Endothelial cell (in vitro differentiated cells): Measurements from ENCODE around the gene AGPAT1. TPM values are rescaled to one million over a fixed set of nuclear protein-coding genes. Genes with fewer than 3 reads are reported as not detected.
A peak's percentile ranks its signal among the peaks of the same experiment; 100 is the strongest.

ENCODE experiments used
- DNase-seq: peaks from one replicate; pipeline ENCODE4 v3.0.0; 2021; ENCODE audit warnings: low spot score
- H3K27ac Mint-ChIP-seq: one replicate; pipeline ENCODE4 v1.8.0; 2021; ENCODE audit warnings: mixed read lengths, inconsistent platforms; ENCODE audit not compliant: unreplicated experiment
- H3K27me3 Mint-ChIP-seq: one replicate; pipeline ENCODE4 v1.8.0; 2021; ENCODE audit warnings: mild to moderate bottlenecking, moderate library complexity, mixed read lengths, inconsistent platforms; ENCODE audit not compliant: unreplicated experiment
- H3K36me3 Mint-ChIP-seq: one replicate; pipeline ENCODE4 v1.8.0; 2021; ENCODE audit warnings: mild to moderate bottlenecking, low read depth, mixed read lengths, inconsistent platforms; ENCODE audit not compliant: unreplicated experiment
- H3K4me1 Mint-ChIP-seq: one replicate; pipeline ENCODE4 v1.8.0; 2021; ENCODE audit warnings: mild to moderate bottlenecking, mixed read lengths, inconsistent platforms; ENCODE audit not compliant: unreplicated experiment
- H3K4me3 Mint-ChIP-seq: one replicate; pipeline ENCODE4 v1.8.0; 2021; ENCODE audit warnings: mild to moderate bottlenecking, mixed read lengths, inconsistent platforms; ENCODE audit not compliant: unreplicated experiment
- H3K9me3 Mint-ChIP-seq: one replicate; pipeline ENCODE4 v1.8.0; 2021; ENCODE audit warnings: mixed read lengths, inconsistent platforms; ENCODE audit not compliant: unreplicated experiment
- total RNA-seq: library from RNA; stranded (reverse); fragmentation: NEBNext Ultra II Directional; extraction: Animal tissue kit (Norgen Biotek cat#: 25700); gene quantifications from one replicate; pipeline ENCODE4 v1.2.1, GENCODE V29; 2021; ENCODE audit not compliant: unreplicated experiment
- TF ChIP-seq, protein P1 (sequence below): fragments of 200-600 bp; sonication (generic); IDR thresholded peaks from one replicate; pipeline ENCODE4 v1.5.0; 2021; ENCODE audit warnings: antibody characterized with exemption; ENCODE audit not compliant: unreplicated experiment

Gene AGPAT1
- total RNA-seq, 1 donor from 2014 or later: 93.3 TPM

DNA sequence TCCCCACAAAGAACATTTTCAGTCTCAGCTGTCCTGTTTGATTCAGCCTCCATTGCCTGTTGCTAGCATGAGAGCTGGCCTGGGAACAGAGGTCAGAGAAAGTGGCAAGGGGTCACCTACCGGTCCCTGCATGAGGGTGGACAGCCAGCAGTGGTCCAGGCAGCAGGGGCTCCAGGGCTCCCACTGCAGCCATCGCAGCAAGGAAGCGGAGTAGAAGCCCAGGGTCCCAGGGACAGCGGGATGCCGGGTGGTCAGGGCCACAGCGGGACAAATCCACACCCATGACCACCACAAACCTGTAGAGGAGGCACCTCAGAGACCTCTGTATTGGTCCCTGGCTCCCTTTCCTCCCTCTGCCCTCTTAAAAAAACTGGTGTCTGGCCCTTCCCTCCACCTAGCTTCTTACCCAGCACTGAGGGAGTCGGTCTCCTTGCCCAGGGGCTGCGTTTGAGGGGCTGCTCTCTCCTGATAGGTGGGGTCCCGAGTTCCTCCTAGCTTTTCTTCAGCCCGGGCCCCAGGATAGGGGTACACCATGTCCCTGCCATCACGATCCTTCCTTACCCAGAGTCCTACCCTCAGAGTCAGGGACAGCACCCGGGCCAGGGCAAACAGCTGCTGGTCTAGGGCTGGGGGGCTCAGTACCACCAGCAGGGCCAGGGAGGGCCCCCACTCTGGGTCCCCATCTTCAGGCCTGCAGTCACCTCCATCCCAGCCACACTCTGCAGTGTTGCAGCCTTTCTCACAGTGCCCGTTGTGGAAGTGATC is 25.0 kb upstream of the AGPAT1 start:
- peaks cover 5% of the 10 kb centered on the region for H3K27me3 Mint-ChIP-seq
- H3K9me3 Mint-ChIP-seq: no peaks in the 10 kb centered on the region
- no peak overlapping the region for H3K27ac Mint-ChIP-seq
- peaks cover 18% of the 10 kb centered on the region for H3K36me3 Mint-ChIP-seq
- DNase-seq: no peak
- no peak overlapping the region for H3K4me3 Mint-ChIP-seq
- TF ChIP-seq, protein P1, sequence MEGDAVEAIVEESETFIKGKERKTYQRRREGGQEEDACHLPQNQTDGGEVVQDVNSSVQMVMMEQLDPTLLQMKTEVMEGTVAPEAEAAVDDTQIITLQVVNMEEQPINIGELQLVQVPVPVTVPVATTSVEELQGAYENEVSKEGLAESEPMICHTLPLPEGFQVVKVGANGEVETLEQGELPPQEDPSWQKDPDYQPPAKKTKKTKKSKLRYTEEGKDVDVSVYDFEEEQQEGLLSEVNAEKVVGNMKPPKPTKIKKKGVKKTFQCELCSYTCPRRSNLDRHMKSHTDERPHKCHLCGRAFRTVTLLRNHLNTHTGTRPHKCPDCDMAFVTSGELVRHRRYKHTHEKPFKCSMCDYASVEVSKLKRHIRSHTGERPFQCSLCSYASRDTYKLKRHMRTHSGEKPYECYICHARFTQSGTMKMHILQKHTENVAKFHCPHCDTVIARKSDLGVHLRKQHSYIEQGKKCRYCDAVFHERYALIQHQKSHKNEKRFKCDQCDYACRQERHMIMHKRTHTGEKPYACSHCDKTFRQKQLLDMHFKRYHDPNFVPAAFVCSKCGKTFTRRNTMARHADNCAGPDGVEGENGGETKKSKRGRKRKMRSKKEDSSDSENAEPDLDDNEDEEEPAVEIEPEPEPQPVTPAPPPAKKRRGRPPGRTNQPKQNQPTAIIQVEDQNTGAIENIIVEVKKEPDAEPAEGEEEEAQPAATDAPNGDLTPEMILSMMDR: no peak
- peaks cover 23% of the 10 kb centered on the region for H3K4me1 Mint-ChIP-seq

DNA sequence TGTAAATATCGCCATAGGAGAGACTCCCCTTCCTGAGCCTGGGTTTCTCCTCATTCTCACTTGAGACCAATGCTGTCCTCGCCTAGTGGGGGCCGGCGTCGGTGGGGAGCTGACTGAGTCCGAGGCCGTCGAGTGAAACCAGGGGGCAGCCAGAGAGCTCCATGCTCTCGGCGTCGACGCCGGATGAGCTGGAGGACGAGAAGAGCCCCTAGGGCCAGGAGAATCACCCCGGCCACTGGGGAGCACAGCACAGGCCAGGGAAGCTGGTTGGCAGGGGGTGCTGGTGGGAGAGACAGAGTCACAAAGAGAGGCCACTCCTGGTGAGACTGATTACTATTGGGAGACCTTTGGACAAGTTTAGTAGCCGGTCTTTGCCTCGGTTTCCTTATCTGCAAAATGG is 23.0 kb upstream of the AGPAT1 start:
- H3K4me1 Mint-ChIP-seq: peaks cover 33% of the 10 kb centered on the region
- TF ChIP-seq, protein P1: no peak
- peak overlapping the region; percentile 100 for H3K27ac Mint-ChIP-seq
- no peak for DNase-seq
- peaks cover 14% of the 10 kb centered on the region for H3K36me3 Mint-ChIP-seq
- peaks cover 5% of the 10 kb centered on the region for H3K27me3 Mint-ChIP-seq
- no peak overlapping the region for H3K4me3 Mint-ChIP-seq
- H3K9me3 Mint-ChIP-seq: no peaks in the 10 kb centered on the region

DNA sequence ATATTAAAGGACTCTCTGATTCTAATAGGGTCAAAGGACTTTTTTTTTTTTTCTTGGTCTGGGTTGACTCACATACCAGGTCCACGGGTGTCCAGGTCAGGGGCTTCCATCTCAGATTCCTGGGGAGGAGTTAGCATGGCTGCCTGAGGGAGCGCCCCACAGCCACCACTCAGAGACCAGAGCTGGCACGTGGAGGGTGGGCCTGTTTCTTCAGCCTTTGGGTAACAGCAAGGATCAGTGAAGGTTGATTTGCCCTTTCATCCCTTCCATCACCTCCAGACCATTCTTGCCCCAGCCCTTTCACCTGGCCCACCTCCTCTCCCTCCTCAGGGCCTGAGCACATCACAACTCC is 22.4 kb upstream of the AGPAT1 start:
- no peak for DNase-seq
- Mint-ChIP-seq H3K9me3 (no peaks in the 10 kb centered on the region), H3K27me3 (peaks cover 5% of the 10 kb centered on the region), H3K4me3 (no peak overlapping the region), H3K27ac (peak overlapping the region; percentile 100), H3K36me3 (peaks cover 11% of the 10 kb centered on the region), H3K4me1 (peaks cover 37% of the 10 kb centered on the region)
- TF ChIP-seq, protein P1: no peak

DNA sequence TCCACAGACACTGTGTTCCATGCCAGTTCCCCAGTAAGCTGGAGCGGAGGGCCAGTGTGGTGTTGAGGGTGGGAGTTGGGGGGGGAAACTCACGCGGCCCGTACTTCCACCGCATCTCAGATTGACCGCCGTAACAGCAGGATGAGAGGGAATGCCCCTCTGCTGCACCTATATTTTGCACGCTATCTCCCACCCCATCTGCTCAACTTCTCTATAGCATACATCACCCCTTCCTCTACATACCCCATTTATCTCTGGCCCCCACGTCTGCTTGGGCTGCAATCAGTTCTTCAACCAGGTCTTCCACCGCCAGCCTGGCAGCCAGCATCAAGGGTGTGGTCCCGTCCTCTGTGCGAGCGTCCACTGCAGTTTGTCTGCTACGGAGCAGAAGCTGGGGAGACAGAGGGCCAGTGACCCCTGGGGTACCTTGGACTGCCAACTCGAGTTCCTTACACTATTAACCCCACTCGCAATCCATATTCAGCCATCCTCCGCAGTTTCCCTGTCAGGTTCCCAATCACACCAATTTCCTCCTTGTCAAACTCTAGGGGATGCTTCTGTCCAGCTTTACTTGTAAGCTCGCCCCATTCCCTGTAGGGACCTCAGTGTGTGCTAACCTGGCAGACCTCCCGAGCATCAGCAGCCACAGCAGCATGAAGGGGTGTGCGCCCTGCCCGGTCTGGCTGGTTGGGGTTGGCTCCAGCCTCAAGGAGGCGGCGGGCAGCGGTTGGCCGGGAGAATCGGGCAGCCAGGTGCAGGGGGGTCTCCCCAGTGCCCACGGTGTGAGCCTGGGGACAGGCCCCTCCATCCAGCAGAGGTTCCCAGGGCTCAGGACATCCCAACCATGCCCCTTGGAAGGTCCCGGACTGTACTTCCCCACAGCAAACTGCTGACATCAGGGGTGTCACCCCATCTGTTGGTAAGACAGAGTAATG is 21.1 kb upstream of the AGPAT1 start:
- TF ChIP-seq, protein P1: no peak
- peaks cover 45% of the 10 kb centered on the region for H3K4me1 Mint-ChIP-seq
- no peak for DNase-seq
- peak overlapping the region; percentile 52 for H3K4me3 Mint-ChIP-seq
- H3K27me3 Mint-ChIP-seq: peaks cover 7% of the 10 kb centered on the region
- H3K27ac Mint-ChIP-seq: peak overlapping the region; percentile 100
- no peaks in the 10 kb centered on the region for H3K9me3 Mint-ChIP-seq
- H3K36me3 Mint-ChIP-seq: peaks cover 8% of the 10 kb centered on the region
